Liver (tissue), 9 donors: ENCODE data around the gene XYLT1. TPM values are rescaled to one million over a fixed set of nuclear protein-coding genes. Genes with fewer than 3 reads are reported as not detected.

Experiments used
- DNase-seq: peaks from one replicate; pipeline ENCODE4 v3.0.0-alpha.2; 2017; ENCODE audit warnings: low spot score
- H3K27ac ChIP-seq, 2 donors: one replicate each; pipeline ENCODE4 v1.7.0; 2013; ENCODE audit warnings: inconsistent platforms in 2 of 2, low read length in 2 of 2, control low read depth in 1 of 2, low read depth in 1 of 2, mild to moderate bottlenecking in 1 of 2
- H3K27me3 ChIP-seq, 4 donors: one replicate each; pipeline versions ENCODE4 v1.6.1 to v1.7.0; 2013; ENCODE audit warnings: low read length in 3 of 4, inconsistent platforms in 1 of 4, mild to moderate bottlenecking in 1 of 4, moderate library complexity in 1 of 4; ENCODE audit not compliant: control insufficient read depth in 4 of 4, insufficient read depth in 4 of 4
- H3K36me3 ChIP-seq, 4 donors: one replicate each; pipeline versions ENCODE4 v1.6.1 to v1.7.0; 2013; ENCODE audit warnings: low read length in 3 of 4, mild to moderate bottlenecking in 3 of 4, low read depth in 1 of 4, moderate library complexity in 1 of 4; ENCODE audit not compliant: control insufficient read depth in 4 of 4, insufficient read depth in 3 of 4
- H3K4me1 ChIP-seq, 4 donors: one replicate each; pipeline versions ENCODE4 v1.6.1 to v1.7.0; 2013; ENCODE audit warnings: low read length in 3 of 4, mild to moderate bottlenecking in 3 of 4, moderate library complexity in 1 of 4; ENCODE audit not compliant: control insufficient read depth in 4 of 4, insufficient read depth in 4 of 4
- H3K4me3 ChIP-seq, 3 donors: one replicate each; pipeline versions ENCODE4 v1.6.1 to v1.7.0; 2013; ENCODE audit warnings: low read length in 3 of 3, control low read depth in 1 of 3, low read depth in 1 of 3, mild to moderate bottlenecking in 1 of 3
- H3K9ac ChIP-seq, 2 donors: one replicate each; pipeline ENCODE4 v1.7.0; 2013; ENCODE audit warnings: low read length in 2 of 2, mild to moderate bottlenecking in 2 of 2, moderate library complexity in 2 of 2, control low read depth in 1 of 2, low read depth in 1 of 2
- H3K9me3 ChIP-seq, 4 donors: one replicate each; pipeline versions ENCODE4 v1.6.1 to v1.7.0; 2013; ENCODE audit warnings: low read length in 3 of 4; ENCODE audit not compliant: control insufficient read depth in 4 of 4
- ATF3 ChIP-seq: IDR thresholded peaks from 2 replicates; pipeline ENCODE4 v1.6.1; 2016; ENCODE audit warnings: antibody characterized with exemption
- EGR1 ChIP-seq, 2 donors: IDR thresholded peaks; 2 replicates each; pipeline ENCODE4 v1.6.1; 2016 to 2018; ENCODE audit warnings: antibody characterized with exemption in 2 of 2, low read depth in 2 of 2
- FOXA1 ChIP-seq: IDR thresholded peaks from 2 replicates; pipeline ENCODE4 v1.6.1; 2016; ENCODE audit warnings: antibody characterized with exemption
- FOXA2 ChIP-seq: IDR thresholded peaks from 2 replicates; pipeline ENCODE4 v1.6.1; 2016; ENCODE audit warnings: antibody characterized with exemption
- GABPA ChIP-seq, 2 donors: IDR thresholded peaks in 1 of 2; conservative IDR thresholded peaks in 1 of 2; 2 replicates each; pipeline ENCODE4 v1.6.1; 2016; ENCODE audit warnings: antibody characterized with exemption in 2 of 2, mild to moderate bottlenecking in 1 of 2, moderate library complexity in 1 of 2
- HNF4A ChIP-seq, 2 donors: conservative IDR thresholded peaks; 2 replicates each; pipeline ENCODE4 v1.6.1; 2016; ENCODE audit warnings: antibody characterized with exemption in 2 of 2, mild to moderate bottlenecking in 2 of 2
- HNF4G ChIP-seq: IDR thresholded peaks from 2 replicates; pipeline ENCODE4 v1.6.1; 2016; ENCODE audit warnings: antibody characterized with exemption
- JUND ChIP-seq, 2 donors: IDR thresholded peaks; 2 replicates each; pipeline ENCODE4 v1.6.1; 2016; ENCODE audit warnings: antibody characterized with exemption in 2 of 2
- MAX ChIP-seq: IDR thresholded peaks from 2 replicates; pipeline ENCODE4 v1.6.1; 2016; ENCODE audit warnings: antibody characterized with exemption
- NR2F2 ChIP-seq: IDR thresholded peaks from 2 replicates; pipeline ENCODE4 v1.6.1; 2016; ENCODE audit warnings: antibody characterized with exemption
- RAD21 ChIP-seq, 2 donors: IDR thresholded peaks; 2 replicates each; pipeline ENCODE4 v1.6.1; 2016; ENCODE audit warnings: antibody characterized with exemption in 2 of 2, mild to moderate bottlenecking in 2 of 2
- RXRA ChIP-seq, 2 donors: IDR thresholded peaks; 2 replicates each; pipeline ENCODE4 v1.6.1; 2017 to 2018; ENCODE audit warnings: antibody characterized with exemption in 2 of 2, mild to moderate bottlenecking in 1 of 2
- SP1 ChIP-seq: IDR thresholded peaks from 2 replicates; pipeline ENCODE4 v1.6.1; 2018; ENCODE audit warnings: antibody characterized with exemption, mild to moderate bottlenecking
- TAF1 ChIP-seq: conservative IDR thresholded peaks from 2 replicates; pipeline ENCODE4 v1.6.1; 2016; ENCODE audit warnings: antibody characterized with exemption, mild to moderate bottlenecking
- YY1 ChIP-seq: IDR thresholded peaks from 2 replicates; pipeline ENCODE4 v1.6.1; 2016; ENCODE audit warnings: antibody characterized with exemption, mild to moderate bottlenecking
- WGBS: extraction: QIAGEN DNeasy Blood & Tissue Kit; methylation state at CpG from one replicate; pipeline ENCODE4 v1.1.7; 2013; 5-methylcytosine and 5-hydroxymethylcytosine counted together
- polyA plus RNA-seq, 2 donors: library from polyadenylated mRNA; stranded (reverse) in 1 of 2; unstranded in 1 of 2; fragments of 200-250 nt in 1 of 2; fragments of >200 nt in 1 of 2; fragmentation: Nextera tagmentation in 1 of 2; extraction: Ambion mirVana in 1 of 2; gene quantifications; one replicate each; pipeline versions ENCODE4 v1.2.1 to v1.2.3, GENCODE V29; 2013 to 2015
- total RNA-seq, 2 donors: library from RNA; depleted of rRNA; stranded (reverse); fragments of >200 nt; gene quantifications; one replicate each; pipeline ENCODE4 v1.2.3, GENCODE V29; 2014
- TF ChIP-seq, protein P1 (sequence below): IDR thresholded peaks from 2 replicates; pipeline ENCODE4 v1.6.1; 2016; ENCODE audit warnings: antibody characterized with exemption
- TF ChIP-seq, protein P2 (sequence below): fragments of 150-350 bp; IDR thresholded peaks from 2 replicates; pipeline ENCODE4 v1.5.1; 2017; ENCODE audit warnings: improper control_type of control experiment, low read depth, low read length; ENCODE audit not compliant: missing input control
- TF ChIP-seq, protein P3 (sequence below): IDR thresholded peaks from 2 replicates; pipeline ENCODE4 v1.6.1; 2016; ENCODE audit warnings: antibody characterized with exemption, mild to moderate bottlenecking
- donor health status: healthy.
- donor health status: healthy.
- donor health status: healthy.
- donor health status: healthy.
- donor health status: healthy.

Gene XYLT1
- total and polyA plus RNA-seq, 4 donors, result 0.25 to 2.3 (median 0.53) TPM

DNA sequence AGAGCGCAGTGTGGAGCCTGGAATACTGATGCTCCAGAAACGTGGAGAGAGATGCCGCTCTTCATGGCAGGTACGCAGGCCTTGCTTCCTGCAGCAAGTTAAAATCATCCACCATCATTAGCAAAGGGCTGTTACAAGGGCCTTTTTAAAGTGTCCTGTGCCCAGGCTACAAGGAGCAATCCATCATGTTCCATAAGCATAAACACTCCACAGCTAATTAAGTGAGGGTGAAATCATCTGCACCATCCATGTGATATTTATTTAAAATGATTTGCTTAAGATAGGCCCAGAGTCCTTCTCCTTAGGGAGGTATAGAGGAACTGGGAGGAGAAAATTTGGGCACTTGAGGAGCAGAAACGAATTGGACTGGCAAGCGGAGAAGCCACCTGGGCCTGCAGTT is 372.1 kb downstream of the XYLT1 start:
- H3K36me3 ChIP-seq, result no peaks in the 10 kb centered on the region
- 90% methylated on average over 6 of the region's 6 CpGs for WGBS

More for the DNA sequence above, 372.1 kb downstream of the XYLT1 start:
- DNase-seq, result no peak
- no peaks in the 10 kb centered on the region for H3K4me1 ChIP-seq
- H3K9me3 ChIP-seq, result no peaks in the 10 kb centered on the region
- H3K9ac ChIP-seq, result no peak overlapping the region
- no peak for TF ChIP-seq MAX
- no peak for TF ChIP-seq FOXA2
- TF ChIP-seq SP1, result no peak
- TF ChIP-seq NR2F2, result no peak
- TF ChIP-seq, protein P1, sequence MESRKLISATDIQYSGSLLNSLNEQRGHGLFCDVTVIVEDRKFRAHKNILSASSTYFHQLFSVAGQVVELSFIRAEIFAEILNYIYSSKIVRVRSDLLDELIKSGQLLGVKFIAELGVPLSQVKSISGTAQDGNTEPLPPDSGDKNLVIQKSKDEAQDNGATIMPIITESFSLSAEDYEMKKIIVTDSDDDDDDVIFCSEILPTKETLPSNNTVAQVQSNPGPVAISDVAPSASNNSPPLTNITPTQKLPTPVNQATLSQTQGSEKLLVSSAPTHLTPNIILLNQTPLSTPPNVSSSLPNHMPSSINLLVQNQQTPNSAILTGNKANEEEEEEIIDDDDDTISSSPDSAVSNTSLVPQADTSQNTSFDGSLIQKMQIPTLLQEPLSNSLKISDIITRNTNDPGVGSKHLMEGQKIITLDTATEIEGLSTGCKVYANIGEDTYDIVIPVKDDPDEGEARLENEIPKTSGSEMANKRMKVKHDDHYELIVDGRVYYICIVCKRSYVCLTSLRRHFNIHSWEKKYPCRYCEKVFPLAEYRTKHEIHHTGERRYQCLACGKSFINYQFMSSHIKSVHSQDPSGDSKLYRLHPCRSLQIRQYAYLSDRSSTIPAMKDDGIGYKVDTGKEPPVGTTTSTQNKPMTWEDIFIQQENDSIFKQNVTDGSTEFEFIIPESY, result no peak
- no peak for TF ChIP-seq JUND (IDR thresholded peaks at IDR 0.05)
- TF ChIP-seq ATF3, result no peak
- TF ChIP-seq YY1, result no peak
- no peak for TF ChIP-seq RAD21 (IDR thresholded peaks at IDR 0.05)
- TF ChIP-seq FOXA1, result no peak
- TF ChIP-seq TAF1, result no peak
- TF ChIP-seq, protein P2, sequence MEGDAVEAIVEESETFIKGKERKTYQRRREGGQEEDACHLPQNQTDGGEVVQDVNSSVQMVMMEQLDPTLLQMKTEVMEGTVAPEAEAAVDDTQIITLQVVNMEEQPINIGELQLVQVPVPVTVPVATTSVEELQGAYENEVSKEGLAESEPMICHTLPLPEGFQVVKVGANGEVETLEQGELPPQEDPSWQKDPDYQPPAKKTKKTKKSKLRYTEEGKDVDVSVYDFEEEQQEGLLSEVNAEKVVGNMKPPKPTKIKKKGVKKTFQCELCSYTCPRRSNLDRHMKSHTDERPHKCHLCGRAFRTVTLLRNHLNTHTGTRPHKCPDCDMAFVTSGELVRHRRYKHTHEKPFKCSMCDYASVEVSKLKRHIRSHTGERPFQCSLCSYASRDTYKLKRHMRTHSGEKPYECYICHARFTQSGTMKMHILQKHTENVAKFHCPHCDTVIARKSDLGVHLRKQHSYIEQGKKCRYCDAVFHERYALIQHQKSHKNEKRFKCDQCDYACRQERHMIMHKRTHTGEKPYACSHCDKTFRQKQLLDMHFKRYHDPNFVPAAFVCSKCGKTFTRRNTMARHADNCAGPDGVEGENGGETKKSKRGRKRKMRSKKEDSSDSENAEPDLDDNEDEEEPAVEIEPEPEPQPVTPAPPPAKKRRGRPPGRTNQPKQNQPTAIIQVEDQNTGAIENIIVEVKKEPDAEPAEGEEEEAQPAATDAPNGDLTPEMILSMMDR, result no peak
- TF ChIP-seq EGR1 (IDR thresholded peaks at IDR 0.05; ENCODE audit: low read depth in 2 of 2), result no peak
- TF ChIP-seq, protein P3, sequence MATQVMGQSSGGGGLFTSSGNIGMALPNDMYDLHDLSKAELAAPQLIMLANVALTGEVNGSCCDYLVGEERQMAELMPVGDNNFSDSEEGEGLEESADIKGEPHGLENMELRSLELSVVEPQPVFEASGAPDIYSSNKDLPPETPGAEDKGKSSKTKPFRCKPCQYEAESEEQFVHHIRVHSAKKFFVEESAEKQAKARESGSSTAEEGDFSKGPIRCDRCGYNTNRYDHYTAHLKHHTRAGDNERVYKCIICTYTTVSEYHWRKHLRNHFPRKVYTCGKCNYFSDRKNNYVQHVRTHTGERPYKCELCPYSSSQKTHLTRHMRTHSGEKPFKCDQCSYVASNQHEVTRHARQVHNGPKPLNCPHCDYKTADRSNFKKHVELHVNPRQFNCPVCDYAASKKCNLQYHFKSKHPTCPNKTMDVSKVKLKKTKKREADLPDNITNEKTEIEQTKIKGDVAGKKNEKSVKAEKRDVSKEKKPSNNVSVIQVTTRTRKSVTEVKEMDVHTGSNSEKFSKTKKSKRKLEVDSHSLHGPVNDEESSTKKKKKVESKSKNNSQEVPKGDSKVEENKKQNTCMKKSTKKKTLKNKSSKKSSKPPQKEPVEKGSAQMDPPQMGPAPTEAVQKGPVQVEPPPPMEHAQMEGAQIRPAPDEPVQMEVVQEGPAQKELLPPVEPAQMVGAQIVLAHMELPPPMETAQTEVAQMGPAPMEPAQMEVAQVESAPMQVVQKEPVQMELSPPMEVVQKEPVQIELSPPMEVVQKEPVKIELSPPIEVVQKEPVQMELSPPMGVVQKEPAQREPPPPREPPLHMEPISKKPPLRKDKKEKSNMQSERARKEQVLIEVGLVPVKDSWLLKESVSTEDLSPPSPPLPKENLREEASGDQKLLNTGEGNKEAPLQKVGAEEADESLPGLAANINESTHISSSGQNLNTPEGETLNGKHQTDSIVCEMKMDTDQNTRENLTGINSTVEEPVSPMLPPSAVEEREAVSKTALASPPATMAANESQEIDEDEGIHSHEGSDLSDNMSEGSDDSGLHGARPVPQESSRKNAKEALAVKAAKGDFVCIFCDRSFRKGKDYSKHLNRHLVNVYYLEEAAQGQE, result no peak
- no peak for TF ChIP-seq GABPA (IDR thresholded peaks at IDR 0.05 in 1 of 2, conservative IDR thresholded peaks at IDR 0.05 in 1 of 2)
- TF ChIP-seq HNF4G, result no peak
- TF ChIP-seq HNF4A (conservative IDR thresholded peaks at IDR 0.05), result no peak
- TF ChIP-seq RXRA (IDR thresholded peaks at IDR 0.05), result no peak
- H3K27me3 ChIP-seq, result no peaks in the 10 kb centered on the region
- H3K27ac ChIP-seq, result no peak overlapping the region
- no peak overlapping the region for H3K4me3 ChIP-seq
